Brain pericyte (primary cell): ENCODE data around the gene FTO.
"Not testable (repeated sequence)": the region's sequence is repeated elsewhere in the genome, so short reads cannot be mapped to it uniquely, and the experiment has no call there.

Source experiments
- DNase-seq: peaks from one replicate; pipeline ENCODE4 v3.0.0-alpha.2; 2012; ENCODE audit warnings: low read depth, low spot score

The FTO gene

GRCh38 chr16:53855511-53855910, 151.6 kb downstream of the FTO start:
- no peak for DNase-seq

GRCh38 chr16:53859995-53860540, 156.1 kb downstream of the FTO start:
- no peak for DNase-seq

GRCh38 chr16:53863861-53864260, 159.9 kb downstream of the FTO start:
- DNase-seq, result no peak

GRCh38 chr16:53864819-53865493, 161.0 kb downstream of the FTO start:
- no peak for DNase-seq

- no peak for DNase-seq
Measured at GRCh38 chr16:53865494-53865863, 161.5 kb downstream of the FTO start.

GRCh38 chr16:53866520-53866919, 162.6 kb downstream of the FTO start:
- DNase-seq, result no peak

GRCh38 chr16:53870831-53871230, 166.9 kb downstream of the FTO start:
- no peak for DNase-seq

- no peak for DNase-seq
Measured at GRCh38 chr16:53872248-53873221, 168.6 kb downstream of the FTO start.

GRCh38 chr16:53876811-53877210, 172.9 kb downstream of the FTO start:
- no peak for DNase-seq

- DNase-seq, result no peak
Measured at GRCh38 chr16:53878216-53878615, 174.3 kb downstream of the FTO start.

GRCh38 chr16:53881371-53881770, 177.4 kb downstream of the FTO start:
- DNase-seq, result no peak

- DNase-seq, result no peak
Measured at GRCh38 chr16:53882310-53882709, 178.4 kb downstream of the FTO start.

GRCh38 chr16:53884748-53885147, 180.8 kb downstream of the FTO start:
- no peak for DNase-seq

GRCh38 chr16:53886482-53887378, 182.8 kb downstream of the FTO start:
- DNase-seq, result no peak

- no peak for DNase-seq
Measured at GRCh38 chr16:53888222-53888621, 184.3 kb downstream of the FTO start.

- DNase-seq, result not testable (repeated sequence)
Measured at GRCh38 chr16:53890877-53891276, 186.9 kb downstream of the FTO start.

GRCh38 chr16:53891409-53892139, 187.6 kb downstream of the FTO start:
- DNase-seq, result no peak

GRCh38 chr16:53892155-53892554, 188.2 kb downstream of the FTO start:
- DNase-seq, result no peak

- DNase-seq, result no peak
Measured at GRCh38 chr16:53893731-53894435, 189.9 kb downstream of the FTO start.

- no peak for DNase-seq
Measured at GRCh38 chr16:53894686-53895085, 190.7 kb downstream of the FTO start.
